ENCODE results near the gene RASEF.

RASEF gene

DNA sequence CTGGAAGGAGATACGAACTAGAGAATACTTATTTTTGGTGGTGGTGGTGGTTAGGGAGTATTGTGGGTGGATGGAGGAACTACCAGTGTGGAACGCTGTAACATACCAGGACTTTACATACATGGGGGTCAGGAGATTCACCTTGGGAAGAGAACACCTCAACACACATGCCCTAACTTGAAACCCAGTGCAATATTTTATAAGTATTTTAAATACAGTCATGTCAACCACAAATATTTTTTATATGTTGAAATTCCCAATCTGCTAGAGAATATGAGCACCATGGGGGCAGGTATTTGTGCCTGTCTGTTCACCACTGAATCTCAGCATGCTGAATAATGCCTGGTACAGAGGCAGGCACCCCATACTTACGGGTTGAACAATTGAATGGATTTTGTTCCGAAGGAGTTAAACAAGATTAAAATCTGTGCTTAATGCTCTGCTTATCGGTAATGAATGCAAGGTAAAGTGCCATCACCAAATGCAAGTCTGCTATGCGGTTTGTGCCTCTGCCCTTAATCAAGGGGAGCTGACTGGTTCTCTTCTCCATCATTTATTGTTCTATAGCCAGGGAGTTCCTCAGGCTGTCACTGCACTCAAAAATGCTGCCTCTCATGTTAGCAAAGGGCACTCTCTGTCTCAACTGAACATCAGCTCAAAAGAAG lies 65.3 kb downstream of the RASEF start:
- TF ChIP-seq, protein P1, sequence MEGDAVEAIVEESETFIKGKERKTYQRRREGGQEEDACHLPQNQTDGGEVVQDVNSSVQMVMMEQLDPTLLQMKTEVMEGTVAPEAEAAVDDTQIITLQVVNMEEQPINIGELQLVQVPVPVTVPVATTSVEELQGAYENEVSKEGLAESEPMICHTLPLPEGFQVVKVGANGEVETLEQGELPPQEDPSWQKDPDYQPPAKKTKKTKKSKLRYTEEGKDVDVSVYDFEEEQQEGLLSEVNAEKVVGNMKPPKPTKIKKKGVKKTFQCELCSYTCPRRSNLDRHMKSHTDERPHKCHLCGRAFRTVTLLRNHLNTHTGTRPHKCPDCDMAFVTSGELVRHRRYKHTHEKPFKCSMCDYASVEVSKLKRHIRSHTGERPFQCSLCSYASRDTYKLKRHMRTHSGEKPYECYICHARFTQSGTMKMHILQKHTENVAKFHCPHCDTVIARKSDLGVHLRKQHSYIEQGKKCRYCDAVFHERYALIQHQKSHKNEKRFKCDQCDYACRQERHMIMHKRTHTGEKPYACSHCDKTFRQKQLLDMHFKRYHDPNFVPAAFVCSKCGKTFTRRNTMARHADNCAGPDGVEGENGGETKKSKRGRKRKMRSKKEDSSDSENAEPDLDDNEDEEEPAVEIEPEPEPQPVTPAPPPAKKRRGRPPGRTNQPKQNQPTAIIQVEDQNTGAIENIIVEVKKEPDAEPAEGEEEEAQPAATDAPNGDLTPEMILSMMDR (IDR thresholded peaks at IDR 0.05): no peak

- TF ChIP-seq, protein P1 (IDR thresholded peaks at IDR 0.05): no peak
Measured at GRCh38 chr9:82996941-82997340, 66.0 kb downstream of the RASEF start.

- TF ChIP-seq, protein P1 (IDR thresholded peaks at IDR 0.05): no peak
Measured at GRCh38 chr9:82993856-82994605, 68.9 kb downstream of the RASEF start.

- TF ChIP-seq, protein P1 (IDR thresholded peaks at IDR 0.05): no peak
Measured at GRCh38 chr9:82991671-82992070, 71.3 kb downstream of the RASEF start.

- TF ChIP-seq, protein P1 (IDR thresholded peaks at IDR 0.05): no peak
Measured at GRCh38 chr9:82989929-82990328, 73.0 kb downstream of the RASEF start.

GRCh38 chr9:82988488-82988887 lies 74.5 kb downstream of the RASEF start:
- TF ChIP-seq, protein P1 (IDR thresholded peaks at IDR 0.05): no peak

DNA sequence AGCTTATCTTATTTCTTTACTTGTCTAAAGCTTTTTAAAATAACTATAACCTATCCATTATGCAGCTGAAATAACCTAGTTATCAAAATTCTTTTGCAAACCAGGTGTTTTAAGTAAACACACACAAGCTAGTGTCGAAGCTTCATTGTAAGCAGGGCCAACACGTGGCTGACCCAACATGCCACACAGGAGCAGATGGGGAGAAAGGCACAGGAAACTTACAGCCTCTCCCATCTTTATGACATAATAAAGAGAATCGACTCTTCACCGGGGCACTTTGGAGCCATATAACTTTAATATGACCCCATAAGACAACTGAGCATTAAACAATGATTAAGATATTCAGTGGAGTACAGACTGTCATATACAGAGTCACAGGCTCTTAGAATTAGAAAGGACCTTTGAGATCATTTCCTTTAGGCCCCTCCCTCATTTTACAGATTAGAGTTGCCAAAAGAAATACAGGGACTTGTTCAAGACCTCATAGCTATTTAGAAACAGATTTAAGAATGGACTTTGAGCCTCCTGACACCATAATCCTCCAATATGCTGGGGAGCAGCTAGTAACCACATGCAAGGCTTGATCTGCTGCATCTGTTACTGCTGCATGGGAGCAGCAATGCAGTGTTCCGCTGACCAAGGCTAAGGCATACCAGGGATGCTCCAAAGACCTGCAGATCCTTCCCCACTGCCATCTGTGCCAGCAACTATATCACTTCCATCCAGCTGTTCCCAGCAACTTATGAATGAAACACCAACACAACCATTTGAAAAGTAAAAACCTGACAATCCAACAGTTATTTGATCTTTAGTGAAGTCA lies 75.4 kb downstream of the RASEF start:
- TF ChIP-seq, protein P1 (IDR thresholded peaks at IDR 0.05): no peak

Measured in LNCAP (cell line).